NCI-H2081 treated with DMSO at 0.1 percent for 48 hours (cell line): ENCODE measurements around the gene SRPK1.

Source experiments
- DNase-seq: peaks from one replicate; lab custom pipeline; 2025; lab: John Stamatoyannopoulos, UW

Gene SRPK1

GRCh38 chr6:35898003-35898402 lies 22.9 kb downstream of the SRPK1 start:
- no peak for DNase-seq

- DNase-seq: no peak
These were observed 23.4 kb downstream of the SRPK1 start for GRCh38 chr6:35897486-35897885.

- DNase-seq: no peak
These were observed 23.9 kb downstream of the SRPK1 start for GRCh38 chr6:35897036-35897435.

GRCh38 chr6:35896228-35896627 lies 24.7 kb downstream of the SRPK1 start:
- no peak for DNase-seq

GRCh38 chr6:35895560-35895959 lies 25.3 kb downstream of the SRPK1 start:
- no peak for DNase-seq

- DNase-seq: no peak
These were observed 26.1 kb downstream of the SRPK1 start for GRCh38 chr6:35894776-35895175.

GRCh38 chr6:35893246-35893645 lies 27.7 kb downstream of the SRPK1 start:
- no peak for DNase-seq

- no peak for DNase-seq
These were observed 28.4 kb downstream of the SRPK1 start for GRCh38 chr6:35892482-35892881.

GRCh38 chr6:35879151-35879550 lies 41.7 kb downstream of the SRPK1 start:
- DNase-seq: no peak

GRCh38 chr6:35876902-35877301 lies 44.0 kb downstream of the SRPK1 start:
- no peak for DNase-seq

- DNase-seq: no peak
These were observed 46.2 kb downstream of the SRPK1 start for GRCh38 chr6:35874730-35875129.

GRCh38 chr6:35859367-35859766 lies 61.5 kb downstream of the SRPK1 start:
- DNase-seq: no peak

- no peak for DNase-seq
These were observed 63.0 kb downstream of the SRPK1 start for GRCh38 chr6:35857853-35858252.

- no peak for DNase-seq
These were observed 64.6 kb downstream of the SRPK1 start for GRCh38 chr6:35856250-35856649.

GRCh38 chr6:35852994-35853393 lies 67.9 kb downstream of the SRPK1 start:
- DNase-seq: no peak

GRCh38 chr6:35850208-35850607 lies 70.7 kb downstream of the SRPK1 start:
- no peak for DNase-seq

- no peak for DNase-seq
These were observed 76.6 kb downstream of the SRPK1 start for GRCh38 chr6:35844290-35844689.

- no peak for DNase-seq
These were observed 78.5 kb downstream of the SRPK1 start for GRCh38 chr6:35842381-35842780.

GRCh38 chr6:35839019-35839418 lies 81.9 kb downstream of the SRPK1 start:
- no peak for DNase-seq

- DNase-seq: no peak
These were observed 87.4 kb downstream of the SRPK1 start for GRCh38 chr6:35833536-35833935.

- DNase-seq: no peak
These were observed 89.5 kb downstream of the SRPK1 start for GRCh38 chr6:35831257-35832007.

GRCh38 chr6:35829306-35829705 lies 91.6 kb downstream of the SRPK1 start:
- no peak for DNase-seq

GRCh38 chr6:35824552-35825192 lies 96.2 kb downstream of the SRPK1 start:
- no peak for DNase-seq

- DNase-seq: no peak
These were observed 97.3 kb downstream of the SRPK1 start for GRCh38 chr6:35823601-35824000.
